GM23338 (cell line): ENCODE data around the gene PCSK4.

Experiments
- CREB1 ChIP-seq: fragments of 250-450 bp; sonication (Bioruptor Pico); IDR thresholded peaks from 2 replicates; pipeline ENCODE4 v1.5.0; 2020; ENCODE audit warnings: low read depth, mild to moderate bottlenecking, moderate library complexity
- CTCF ChIP-seq, 2 experiments: fragments of 200-600 bp in 1 of 2; sonication (generic) in 1 of 2; conservative IDR thresholded peaks; 2 replicates each; pipeline versions ENCODE4 v1.5.1 to v1.6.1; 2016 to 2017; ENCODE audit warnings: antibody characterized with exemption in 2 of 2, low read depth in 2 of 2, mild to moderate bottlenecking in 2 of 2, moderate library complexity in 1 of 2
- ETS1 ChIP-seq: IDR thresholded peaks from 2 replicates; pipeline ENCODE4 v1.6.1; 2016; ENCODE audit warnings: antibody characterized with exemption
- EZH2 ChIP-seq: fragments of 200-600 bp; sonication (generic); IDR thresholded peaks from one replicate; pipeline ENCODE4 v1.8.0; 2017; ENCODE audit warnings: antibody characterized with exemption, mild to moderate bottlenecking, low read depth; ENCODE audit not compliant: unreplicated experiment
- EZH2phosphoT487 ChIP-seq: fragments of 200-600 bp; sonication (generic); IDR thresholded peaks from one replicate; pipeline ENCODE4 v1.8.1; 2018; ENCODE audit warnings: antibody characterized with exemption; ENCODE audit not compliant: unreplicated experiment
- JUNB ChIP-seq: IDR thresholded peaks from one replicate; pipeline ENCODE4 v1.6.1; 2016; ENCODE audit warnings: antibody characterized with exemption; ENCODE audit not compliant: unreplicated experiment
- POLR2AphosphoS5 ChIP-seq: IDR thresholded peaks from 2 replicates; pipeline ENCODE4 v1.6.1; 2016; ENCODE audit warnings: antibody characterized with exemption, low read depth
- REST ChIP-seq: IDR thresholded peaks from one replicate; pipeline ENCODE4 v1.6.1; 2018; ENCODE audit warnings: antibody characterized with exemption; ENCODE audit not compliant: unreplicated experiment
- ZNF331 ChIP-seq: fragments of 250-450 bp; sonication (Bioruptor Pico); IDR thresholded peaks from 2 replicates; pipeline ENCODE4 v1.5.0; 2020; ENCODE audit warnings: low read depth, mild to moderate bottlenecking, moderate library complexity
- ZNF462 ChIP-seq: fragments of 250-450 bp; sonication (Bioruptor Pico); IDR thresholded peaks from 2 replicates; pipeline ENCODE4 v1.5.0; 2020; ENCODE audit warnings: mild to moderate bottlenecking, moderate library complexity

GRCh38 chr19:1460033-1460995, 29.8 kb downstream of the PCSK4 start:
- TF ChIP-seq CTCF (conservative IDR thresholded peaks at IDR 0.05; ENCODE audit: low read depth in 2 of 2) (no peak), POLR2AphosphoS5 (no peak), EZH2 (no peak), REST (no peak), JUNB (no peak), EZH2phosphoT487 (no peak), ETS1 (no peak), CREB1 (CRISPR knock-in tag) (no peak), ZNF331 (CRISPR knock-in tag) (no peak), ZNF462 (CRISPR knock-in tag) (no peak)
